KG1 (cell line): ENCODE results near the gene KCNJ9.

ENCODE experiments used
- DNase-seq: peaks from one replicate; lab custom pipeline; 2025; lab: John Stamatoyannopoulos, UW

Gene KCNJ9

DNA sequence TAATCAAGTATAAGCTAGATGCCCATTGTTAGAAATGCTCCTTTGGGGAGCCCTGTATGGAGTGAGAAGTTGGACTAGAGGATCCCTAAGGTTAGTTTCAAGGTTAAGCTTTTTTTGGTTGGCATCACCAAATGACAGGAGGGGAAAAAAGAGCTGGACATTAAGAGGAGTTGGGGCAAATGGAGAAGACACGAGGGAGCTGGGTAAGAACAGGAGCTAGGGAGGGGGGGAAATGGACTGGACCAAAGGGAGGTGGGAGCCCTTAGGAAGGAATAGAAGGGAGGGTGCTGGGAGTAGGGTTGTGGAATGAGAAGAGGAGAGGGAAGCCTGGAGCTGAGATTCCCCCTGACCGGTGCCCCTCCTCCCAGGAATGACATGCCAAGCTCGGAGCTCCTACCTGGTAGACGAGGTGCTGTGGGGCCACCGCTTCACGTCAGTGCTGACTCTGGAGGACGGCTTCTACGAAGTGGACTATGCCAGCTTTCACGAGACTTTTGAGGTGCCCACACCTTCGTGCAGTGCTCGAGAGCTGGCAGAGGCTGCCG lies 5.9 kb downstream of the KCNJ9 start:
- no peak for DNase-seq

DNA sequence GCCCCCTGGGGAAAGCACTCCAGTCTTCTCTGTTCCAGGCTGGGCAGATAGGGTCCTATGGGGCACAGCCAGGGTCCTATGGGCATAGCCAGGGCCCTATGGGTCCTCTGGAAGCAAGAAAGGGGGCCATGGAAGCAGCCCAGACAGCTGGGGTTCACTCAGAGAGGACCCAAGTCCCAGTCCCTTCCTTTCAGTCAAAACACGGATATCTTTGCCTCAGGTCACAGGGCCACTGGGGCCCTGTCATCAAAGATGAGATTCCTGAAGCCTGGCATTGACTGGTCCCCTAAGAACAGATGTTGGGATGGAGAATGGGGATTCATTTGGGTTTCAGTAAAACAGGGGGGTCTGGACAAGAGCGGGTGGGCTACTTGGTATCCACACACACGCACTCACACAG lies 8.5 kb downstream of the KCNJ9 start:
- no peak for DNase-seq

DNA sequence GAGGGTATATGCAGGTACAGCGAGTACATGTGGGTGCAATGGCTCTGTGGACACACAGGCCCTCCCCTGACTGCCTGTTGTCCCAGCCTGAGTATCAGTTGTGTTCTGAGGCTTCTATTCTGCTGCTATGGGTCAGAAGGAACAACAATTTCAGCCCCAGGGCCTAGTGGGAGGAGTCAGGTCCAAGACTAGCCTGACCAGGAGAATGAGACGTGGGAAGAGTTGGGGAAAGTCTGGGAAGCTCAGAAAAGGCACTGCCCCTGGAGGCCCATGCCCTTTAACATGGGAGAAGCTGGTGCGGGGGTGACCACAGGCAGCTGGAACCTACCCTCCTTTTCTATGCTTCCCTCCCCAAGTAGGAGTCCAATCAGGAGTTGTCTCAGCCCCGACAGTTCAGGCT lies 9.4 kb downstream of the KCNJ9 start:
- no peak for DNase-seq

DNA sequence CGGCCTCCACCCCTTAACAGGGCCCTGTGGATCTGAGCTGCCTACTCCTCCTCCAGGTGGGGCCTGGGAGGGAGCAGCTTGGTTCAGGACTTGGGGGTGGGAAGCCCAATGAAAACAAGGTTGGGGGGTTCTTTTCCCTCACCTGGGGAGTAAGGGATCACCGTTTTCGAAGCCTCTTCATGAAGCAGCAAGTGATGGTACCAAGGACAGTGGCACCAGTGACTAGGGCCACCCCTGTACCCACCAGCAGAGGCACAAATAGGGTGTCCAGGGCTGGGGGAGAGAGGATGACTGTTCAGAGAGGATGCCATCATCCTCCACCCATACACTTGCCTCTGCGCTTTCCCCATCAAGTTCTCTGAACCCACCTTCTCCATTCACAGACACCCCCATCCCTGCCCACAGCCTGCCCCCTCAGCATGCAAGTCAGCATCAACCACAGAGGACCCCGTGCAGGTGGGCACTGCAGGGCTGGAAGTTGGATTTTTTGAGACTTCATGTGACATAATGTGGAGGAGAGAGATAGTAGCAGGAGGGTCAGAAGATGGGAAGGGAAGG lies 10.4 kb downstream of the KCNJ9 start:
- DNase-seq: no peak

DNA sequence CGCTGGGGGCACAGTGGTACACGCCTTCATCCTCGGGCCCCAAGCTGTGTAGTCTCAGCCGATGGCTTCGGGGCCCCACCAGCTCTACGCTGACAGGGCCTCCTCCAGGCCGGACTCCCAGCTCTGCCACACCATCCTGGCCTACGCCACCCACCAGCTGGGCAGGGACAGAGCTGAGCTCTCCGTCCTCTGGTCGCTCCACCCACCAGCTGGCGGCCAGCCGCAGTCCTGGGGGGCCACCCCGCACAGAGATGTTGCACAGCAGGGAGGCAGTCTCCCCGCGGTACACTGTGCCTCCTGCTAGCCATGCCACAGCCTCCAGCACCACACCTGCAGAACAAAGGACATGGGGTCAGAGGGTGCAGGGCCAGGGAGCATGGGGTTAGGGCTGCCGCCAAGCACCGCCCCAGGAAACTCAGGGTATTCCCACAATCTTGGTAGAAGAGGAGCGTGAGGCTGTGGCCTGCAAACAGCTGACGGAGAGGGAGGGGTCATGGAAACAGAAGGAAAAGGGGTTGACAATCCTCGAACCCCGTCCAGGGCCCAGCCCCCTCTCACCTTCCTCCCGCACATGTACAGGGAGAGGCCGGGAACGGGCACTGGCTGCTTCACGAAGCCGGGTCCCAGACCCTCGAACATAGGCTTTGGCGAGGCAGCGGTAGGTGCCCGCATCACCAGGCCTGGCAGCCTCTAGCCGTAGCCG lies 11.2 kb downstream of the KCNJ9 start:
- DNase-seq: no peak

DNA sequence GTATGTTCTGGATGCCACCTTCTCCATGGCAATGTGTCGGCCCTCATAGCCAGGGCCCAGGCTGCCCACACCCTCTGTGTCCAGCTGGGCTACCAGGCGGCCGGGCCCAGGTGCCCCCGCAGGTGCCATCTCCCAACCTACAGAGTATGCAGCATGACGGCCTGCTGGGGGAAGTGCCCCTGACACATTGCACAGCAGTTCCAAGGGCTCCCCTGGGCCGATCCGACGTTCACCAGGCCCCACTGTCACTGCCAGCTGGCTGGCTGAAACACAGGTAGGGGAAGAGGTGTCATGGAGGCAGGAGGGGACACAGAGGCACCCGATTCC lies 11.7 kb downstream of the KCNJ9 start:
- no peak for DNase-seq

DNA sequence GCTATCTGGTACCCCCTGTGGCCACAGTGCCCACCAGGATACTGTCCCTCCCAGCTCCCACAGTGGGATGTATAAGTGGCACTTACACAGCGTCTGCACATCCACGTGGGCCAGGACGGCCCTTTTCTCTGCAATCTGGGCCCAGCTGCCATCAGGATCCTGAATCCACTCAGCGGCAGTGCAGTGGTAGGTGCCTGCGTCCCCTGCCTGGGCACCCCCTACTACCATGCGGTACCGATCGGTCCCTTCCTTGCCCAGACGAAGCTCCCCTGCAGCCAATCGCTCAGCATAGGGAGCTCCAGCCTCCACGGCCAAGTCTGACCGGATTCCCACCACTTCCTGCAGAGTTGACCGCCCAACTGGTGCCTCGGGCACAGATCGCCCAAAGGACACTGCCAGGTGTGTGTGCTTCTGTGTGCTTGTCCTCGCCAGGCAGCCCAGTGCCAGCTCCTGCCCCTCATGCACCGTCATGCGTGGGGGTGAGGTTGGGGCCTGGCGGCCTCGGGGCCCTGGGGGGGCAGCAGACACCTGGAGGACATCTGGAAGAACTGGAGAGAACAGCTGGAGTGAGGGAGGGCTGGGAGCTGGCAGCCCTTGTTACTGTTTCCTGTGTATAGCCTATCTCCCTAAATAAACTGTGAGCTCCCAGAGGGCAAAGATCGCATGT lies 12.4 kb downstream of the KCNJ9 start:
- DNase-seq: no peak

DNA sequence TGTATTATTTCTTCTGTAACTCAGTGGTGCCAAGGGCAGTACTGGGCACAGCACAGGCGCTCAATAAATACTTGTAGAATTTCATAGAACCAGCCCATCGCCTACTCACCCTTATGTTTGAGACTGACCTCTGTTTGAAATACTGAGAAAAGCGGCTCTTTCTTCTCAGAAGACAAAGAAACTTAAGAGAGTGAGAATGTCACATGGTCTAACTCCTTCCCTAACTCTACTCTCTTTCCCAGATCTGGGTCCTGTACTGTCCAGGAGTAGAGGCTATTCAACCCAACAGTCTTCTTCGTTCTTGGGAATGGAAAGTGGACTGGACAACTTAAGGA lies 12.9 kb downstream of the KCNJ9 start:
- no peak for DNase-seq

DNA sequence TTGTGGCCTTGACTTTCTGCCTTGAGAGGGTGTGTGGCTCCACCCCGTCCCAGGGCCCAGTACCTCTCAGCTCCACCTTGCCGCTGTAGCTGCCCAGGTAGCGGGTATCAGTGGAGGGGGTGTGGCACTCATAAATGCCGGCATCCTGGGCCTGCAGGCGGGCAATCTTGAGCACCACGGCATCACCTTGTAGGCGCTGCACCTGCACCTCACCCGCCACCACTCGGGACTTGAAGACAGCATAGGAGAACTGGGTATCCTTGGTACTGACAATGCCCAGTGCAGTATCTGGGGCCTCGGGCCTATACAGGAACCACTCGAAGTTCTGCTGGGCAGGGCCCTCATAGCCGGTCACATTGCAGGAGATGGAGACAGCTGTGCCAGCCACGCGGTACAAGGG lies 13.5 kb downstream of the KCNJ9 start:
- DNase-seq: no peak

DNA sequence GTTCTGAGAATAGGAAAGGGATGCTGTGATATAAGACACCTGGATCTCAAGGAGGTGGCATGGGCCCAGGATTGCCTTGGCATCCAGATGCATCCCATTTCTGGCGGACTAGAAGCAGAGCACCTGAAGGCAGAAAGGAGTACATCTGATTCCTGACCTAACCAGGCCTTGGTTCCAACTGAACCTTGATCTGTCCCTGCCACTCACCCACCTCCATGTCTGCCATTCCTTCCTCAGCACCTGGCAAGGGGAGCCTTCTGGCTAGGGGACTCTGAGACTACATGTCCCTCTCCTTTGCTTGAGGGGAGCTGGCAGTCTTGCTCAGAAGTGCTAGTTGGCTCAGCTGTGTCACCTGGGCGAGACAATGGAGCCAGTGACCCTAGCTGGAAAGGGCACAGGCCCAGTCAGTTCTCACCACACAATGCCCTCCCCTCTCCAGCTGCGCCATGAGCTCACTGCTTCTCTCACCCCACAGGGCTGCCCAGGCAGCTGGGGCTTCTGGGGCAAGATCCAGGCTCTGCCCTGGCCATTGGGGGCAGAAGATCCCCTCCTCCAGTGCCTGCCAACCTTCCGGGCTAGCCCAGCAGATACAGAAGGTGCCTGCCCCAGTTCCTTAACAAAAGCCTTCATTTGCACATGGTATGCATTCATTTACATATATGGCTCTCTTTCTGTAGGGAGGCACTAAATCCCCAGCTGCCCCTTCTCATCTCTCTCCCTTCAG lies 14.2 kb downstream of the KCNJ9 start:
- DNase-seq: no peak

DNA sequence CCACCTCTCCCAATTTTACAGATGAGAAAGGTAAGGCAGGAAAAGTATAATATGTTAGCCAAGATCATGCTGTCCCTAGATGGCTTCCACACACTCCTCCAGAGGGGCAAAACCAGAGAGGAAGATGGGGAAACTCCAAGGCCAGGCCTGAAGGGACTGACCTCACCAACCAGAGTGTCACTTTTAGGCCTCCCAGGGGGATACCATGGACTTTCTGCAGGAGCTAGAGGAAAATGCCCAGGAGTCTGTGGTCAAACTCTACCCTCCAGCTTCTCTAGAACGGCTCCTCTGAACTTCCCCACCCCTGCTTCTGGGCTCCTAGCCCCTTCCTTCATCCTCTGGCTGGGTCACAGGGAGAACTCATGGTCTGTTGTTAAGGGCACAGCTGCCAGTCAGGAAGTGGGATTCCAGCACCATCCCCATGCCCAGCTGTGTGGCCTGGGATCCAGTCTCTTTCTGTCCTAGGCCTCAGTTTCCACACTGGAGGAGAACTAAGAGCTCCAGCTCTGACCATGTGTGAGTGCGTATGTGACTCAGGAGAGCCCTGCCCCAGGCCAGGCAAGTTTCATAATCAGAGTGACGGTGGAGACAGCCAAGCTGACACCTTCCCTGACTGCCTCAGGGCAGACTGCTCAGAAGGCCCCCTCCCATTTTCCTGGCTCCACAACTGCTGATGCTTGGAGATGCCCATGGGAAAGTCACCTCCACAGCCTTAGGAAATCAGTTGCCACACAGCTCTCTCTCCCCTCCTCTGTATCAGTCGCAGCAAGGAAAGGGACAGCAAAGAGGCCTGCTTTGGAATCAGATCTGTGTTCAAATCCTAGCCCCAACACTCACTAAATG lies 15.2 kb downstream of the KCNJ9 start:
- DNase-seq: no peak

DNA sequence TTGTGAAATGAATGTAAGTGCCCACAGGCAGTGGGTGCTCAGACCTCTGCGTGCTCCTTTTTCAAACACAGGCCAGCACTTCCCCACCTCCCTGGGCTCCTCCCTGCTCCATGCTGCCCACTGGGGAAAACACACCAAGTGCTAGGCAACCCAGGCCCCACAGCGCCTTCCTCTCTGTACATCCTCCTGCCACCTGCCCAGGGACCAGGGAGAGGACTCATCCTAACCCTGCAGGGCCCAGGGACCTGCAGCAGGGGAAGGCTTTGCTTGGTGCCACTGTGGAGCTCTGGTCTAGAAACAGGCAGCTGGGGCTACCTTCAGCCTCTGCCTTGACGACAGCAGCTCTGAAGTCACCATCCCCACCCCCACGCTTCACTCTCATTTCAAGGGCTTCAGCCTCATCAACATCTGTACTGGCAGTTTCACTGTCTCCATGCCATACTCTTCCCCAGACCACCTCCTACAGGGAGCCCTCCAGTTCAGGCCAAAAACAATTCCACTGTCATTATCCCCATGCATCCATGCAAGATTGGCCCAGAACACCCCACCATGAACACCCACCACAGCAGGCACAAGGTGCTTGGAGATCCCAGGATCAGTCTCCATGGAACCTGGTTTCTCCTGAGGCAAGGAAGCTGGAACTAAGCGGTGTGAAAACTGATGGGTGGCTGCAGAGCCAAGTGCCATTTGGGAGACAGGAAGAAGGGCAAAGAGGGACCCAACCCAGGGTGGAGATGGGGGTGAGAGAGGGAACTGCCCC lies 16.0 kb downstream of the KCNJ9 start:
- DNase-seq: no peak

DNA sequence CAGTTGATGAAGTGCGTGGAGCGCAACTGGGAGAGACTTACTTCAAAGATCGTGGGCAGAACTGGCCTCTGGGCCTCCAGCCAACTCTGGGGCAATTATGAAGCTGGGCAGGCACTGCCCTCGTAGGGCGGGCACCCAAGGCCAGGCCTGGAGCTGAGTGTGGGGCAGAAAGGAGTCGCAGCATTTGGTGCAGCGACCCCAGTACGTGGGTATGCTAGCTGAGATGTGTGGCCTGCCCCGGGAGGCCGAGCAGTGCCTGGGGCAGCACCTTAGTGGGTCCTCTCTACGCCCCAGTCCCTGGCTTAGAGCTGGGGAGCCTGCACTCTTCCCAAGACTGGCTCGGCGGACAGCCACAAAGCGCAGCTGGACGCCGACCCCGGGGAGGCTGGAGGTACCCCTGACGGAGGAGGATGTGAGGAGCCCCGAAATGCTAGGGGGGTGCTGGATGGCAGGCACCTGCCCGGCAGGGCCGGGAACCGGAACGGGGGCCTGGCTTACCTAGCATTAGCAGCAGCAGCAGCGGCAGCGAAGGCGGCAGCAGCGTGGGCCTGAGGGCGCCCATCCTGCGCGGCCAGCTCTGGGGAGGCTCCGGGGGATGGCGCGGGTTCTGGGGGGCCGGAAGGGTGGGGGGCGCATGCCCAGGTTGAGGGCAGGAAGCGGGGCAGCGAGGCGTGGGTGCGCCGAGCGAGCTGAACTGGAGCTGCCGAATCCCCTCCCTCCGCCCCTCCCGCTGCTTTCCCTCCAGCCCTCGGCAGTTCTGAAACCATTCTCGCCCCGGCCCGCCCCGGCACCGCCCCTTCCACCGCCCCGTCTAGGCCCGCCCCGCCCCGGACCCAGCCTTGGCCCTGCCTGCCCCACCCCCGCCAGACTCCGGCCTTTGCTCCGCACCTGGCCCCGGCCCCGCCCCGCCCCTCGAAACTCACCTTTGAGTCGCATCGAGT lies 16.8 kb downstream of the KCNJ9 start, which contains the start of gene IGSF8:
Gene IGSF8, minus strand, starts transcription at position 709 of the 941 bp plus-strand sequence. Its CDS starts 147 bp downstream, at position 562.
- peak; percentile 44 for DNase-seq

DNA sequence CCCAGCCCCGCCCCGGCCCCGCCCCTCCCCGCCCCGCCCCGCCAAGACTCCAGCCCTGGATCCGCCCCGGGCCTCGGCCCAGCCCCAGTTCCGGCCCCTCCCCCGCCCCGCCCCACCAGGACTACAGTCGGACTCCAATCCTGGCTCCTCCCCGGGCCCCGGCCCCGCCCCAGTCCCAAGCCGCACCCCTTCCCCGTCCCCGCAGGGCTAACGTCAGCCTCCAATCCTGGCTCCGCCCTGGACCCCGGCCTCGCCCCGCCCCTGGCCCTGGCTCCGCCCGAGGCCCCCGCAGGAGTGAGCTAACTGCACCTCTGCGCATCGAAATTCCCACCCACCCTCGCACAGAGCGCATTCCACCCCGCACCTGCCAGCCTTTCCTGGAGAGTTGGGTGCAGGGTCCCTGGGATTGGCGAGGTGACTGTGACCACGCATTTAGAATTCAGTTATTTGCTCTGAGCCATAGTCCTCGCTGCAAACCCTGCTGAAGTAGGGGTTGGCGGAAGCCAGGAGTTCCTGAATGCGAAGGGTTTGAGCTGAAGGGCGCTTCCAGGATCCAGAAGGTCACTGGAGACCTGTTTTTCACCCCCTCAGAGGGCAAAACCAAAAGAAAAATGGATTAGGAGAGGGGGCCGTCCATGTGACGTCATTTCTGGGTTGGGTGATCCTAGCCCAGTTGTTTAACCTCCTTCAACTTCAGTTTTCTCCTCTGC lies 17.7 kb downstream of the KCNJ9 start:
- DNase-seq: peak; percentile 68

DNA sequence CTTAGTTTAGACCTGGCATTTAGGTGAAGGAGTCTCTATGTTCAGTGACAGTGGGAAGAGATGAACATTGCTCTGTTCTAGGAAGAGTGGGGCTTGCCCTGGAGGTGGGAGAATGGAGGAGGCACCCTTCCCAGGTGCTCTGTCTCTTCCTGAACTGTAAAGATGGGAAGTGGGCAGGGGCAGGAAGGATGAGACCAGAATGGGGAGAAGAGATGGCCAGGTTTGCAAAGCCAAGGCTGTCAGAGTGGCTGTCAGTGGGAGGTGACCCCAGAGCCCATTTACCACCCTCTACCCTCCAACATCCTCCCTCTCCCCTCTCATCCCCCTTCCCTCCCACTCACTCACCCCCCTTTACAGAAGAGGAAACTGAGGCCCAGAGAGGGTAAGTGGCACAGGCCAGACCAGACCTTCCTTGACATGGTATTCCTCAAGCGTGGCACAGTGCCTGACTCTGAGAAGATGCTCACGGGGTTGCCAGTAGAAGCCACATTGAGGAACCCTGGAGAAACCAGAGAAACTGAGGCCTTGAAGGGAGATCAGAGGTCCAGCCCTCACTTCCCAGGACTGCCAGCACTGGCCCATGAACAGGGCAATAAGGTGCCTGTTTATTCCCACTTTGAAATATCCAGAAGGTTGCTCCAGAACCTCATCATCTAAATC lies 18.5 kb downstream of the KCNJ9 start:
- no peak for DNase-seq

DNA sequence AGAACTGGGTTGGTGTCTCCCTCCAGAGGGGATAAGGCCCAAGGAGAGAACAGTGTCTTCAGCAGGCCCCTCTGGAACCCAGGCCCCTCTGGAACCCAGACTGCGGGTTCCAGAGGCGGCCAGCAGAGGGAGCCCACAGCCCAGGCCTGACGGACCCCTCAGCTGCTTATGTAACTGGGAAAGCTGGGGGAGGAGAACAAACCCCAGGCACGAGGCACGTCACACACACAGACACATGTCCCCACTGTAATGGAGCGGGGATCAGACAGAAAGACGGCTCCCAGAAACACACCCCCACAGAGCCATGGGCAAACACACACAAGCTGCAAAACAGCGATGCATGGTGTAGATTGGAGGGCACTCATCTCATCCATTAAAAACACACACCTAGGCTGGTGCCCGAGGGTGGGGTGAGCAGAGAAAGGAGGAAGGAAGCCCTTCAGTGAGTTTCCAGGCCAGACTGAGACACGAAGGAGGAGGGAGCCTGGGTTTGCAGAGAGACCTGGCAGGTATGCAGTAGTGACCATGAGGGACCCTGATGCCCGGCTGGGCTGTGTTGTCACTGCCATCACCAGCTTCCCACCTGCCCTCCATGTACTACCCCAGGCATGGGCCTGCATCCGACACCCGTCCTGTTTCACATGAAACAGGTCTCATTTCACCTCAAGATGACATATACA lies 19.8 kb downstream of the KCNJ9 start:
- peak; percentile 70 for DNase-seq

DNA sequence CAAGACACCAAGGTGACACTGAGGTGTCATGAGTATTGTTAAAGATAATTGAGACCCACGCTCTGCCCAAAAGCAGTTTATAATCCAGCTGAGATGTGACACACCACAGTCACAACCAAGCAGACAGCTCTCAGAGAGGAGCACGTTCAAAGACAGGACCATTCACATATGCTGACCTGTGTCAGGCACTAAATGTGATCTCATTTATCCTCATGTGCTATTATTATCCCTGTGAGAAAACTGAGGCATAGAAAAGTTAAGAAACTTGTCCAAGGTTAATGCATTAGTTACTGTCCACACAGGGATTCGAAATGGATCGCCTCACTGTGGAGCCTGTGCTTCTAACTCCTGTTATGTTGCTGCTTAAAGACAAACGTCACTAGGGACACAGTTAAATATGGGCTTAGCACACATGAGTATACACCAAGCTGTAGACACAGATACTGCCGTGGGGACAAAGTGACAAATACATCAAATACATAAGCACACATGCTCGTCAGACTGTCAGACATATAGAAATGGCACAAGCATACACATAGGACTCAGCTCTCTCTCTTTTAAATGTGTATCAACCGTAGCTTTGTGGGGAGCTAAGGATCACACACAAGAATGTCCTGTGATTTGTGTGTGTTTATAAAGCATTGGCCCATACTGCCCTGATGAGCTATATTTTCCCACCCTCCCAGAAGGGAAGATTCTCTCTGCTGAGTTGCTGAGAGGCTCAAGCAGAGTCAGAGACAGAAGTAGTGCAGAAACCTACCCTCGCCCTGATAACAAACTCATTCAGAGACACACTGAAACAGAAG lies 20.6 kb downstream of the KCNJ9 start:
- no peak for DNase-seq
